ENCODE data around the gene PYGO1. TPM values are rescaled to one million over a fixed set of nuclear protein-coding genes. Genes with fewer than 3 reads are reported as not detected.

Gene PYGO1, protein sequence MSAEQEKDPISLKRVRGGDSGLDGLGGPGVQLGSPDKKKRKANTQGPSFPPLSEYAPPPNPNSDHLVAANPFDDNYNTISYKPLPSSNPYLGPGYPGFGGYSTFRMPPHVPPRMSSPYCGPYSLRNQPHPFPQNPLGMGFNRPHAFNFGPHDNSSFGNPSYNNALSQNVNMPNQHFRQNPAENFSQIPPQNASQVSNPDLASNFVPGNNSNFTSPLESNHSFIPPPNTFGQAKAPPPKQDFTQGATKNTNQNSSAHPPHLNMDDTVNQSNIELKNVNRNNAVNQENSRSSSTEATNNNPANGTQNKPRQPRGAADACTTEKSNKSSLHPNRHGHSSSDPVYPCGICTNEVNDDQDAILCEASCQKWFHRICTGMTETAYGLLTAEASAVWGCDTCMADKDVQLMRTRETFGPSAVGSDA
- total RNA-seq (2022; extraction: Qiagen RNA extraction), result 5.9 to 8.2 TPM (median 6.5 TPM) in 5 replicates

DNA sequence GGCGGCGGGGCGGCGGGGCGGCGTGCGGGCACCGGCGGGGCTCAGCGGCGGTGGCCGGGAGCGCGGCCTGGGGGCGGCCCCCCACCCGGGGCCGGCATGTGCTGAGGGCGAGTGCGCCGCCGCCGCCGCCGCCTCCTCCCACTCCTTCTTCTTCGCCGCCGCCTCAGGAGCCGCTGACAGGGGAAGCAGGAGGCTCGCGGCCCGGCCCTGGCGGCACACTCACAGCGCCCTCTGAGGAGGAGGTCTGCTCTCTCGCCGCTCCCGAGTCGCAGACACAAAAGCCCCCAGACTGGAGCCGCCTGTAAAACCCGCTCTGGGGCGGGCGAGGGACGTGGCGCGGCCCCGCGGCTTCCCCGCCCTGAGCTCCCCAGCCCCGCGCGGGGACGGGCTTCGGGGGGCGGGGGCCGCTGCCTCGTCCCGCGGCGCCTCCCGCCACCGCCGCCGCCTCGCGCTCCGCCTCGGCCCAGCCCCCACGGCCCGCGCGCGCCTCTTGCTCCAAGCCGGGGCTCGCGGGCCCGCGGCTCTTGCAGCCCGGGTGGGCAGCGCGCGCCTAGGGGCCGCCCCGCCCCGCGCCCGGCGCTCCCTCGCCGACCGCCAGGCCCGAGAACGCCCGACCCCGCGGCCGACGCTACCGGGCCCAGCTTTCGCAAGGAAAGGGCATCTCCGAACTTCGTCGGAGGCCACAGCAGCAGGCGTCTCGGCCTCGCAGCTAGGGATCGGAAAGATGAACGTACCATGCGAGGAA is at the start of gene PYGO1:
Gene PYGO1 (minus strand): TSS at position 276 of the 745 bp plus-strand sequence. CDS start 462 bp downstream, outside the sequence.

Other genes starting within 250 kb of the PYGO1 start
- gene CCPG1, start 180.0 kb downstream of the PYGO1 start, total RNA-seq (2022; extraction: Qiagen RNA extraction), result 33.8 to 43.6 TPM (median 39.4 TPM) in 5 replicates
- gene PIERCE2, start 179.8 kb downstream of the PYGO1 start, total RNA-seq (2022; extraction: Qiagen RNA extraction), result 3.9 to 4.8 TPM (median 4.1 TPM) in 5 replicates
- 8.0 to 9.8 TPM (median 8.2 TPM) in 5 replicates for gene DNAAF4, start 80.1 kb downstream of the PYGO1 start, total RNA-seq (2022; extraction: Qiagen RNA extraction)
- 8.9 to 10.9 TPM (median 9.9 TPM) in 5 replicates for gene PRTG, start 154.8 kb upstream of the PYGO1 start, total RNA-seq (2022; extraction: Qiagen RNA extraction)